Keratinocyte (primary cell): ENCODE measurements around the gene ITGA11. TPM values are rescaled to one million over a fixed set of nuclear protein-coding genes. Genes with fewer than 3 reads are reported as not detected.

Source experiments
- DNase-seq: peaks from one replicate; pipeline ENCODE4 v3.0.0-alpha.2; 2011; ENCODE audit warnings: low read depth, missing footprints, low spot score
- FAIRE-seq: peaks from 2 replicates; lab custom pipeline; 2011; peaks lifted over from hg19 to GRCh38; lab: Jason Lieb, UNC
- H2AFZ ChIP-seq: 2 replicates; pipeline ENCODE4 v1.6.0; 2012; ENCODE audit warnings: low read length, control low read depth, inconsistent platforms; ENCODE audit not compliant: control insufficient read depth
- H3K27ac ChIP-seq: 2 replicates; pipeline ENCODE4 v1.5.1; 2011; ENCODE audit warnings: low read length; ENCODE audit not compliant: control insufficient read depth, insufficient read depth
- H3K27me3 ChIP-seq: 3 replicates; pipeline ENCODE4 v1.6.0; 2011; ENCODE audit warnings: low read length; ENCODE audit not compliant: control insufficient read depth, insufficient read depth; ENCODE audit errors: extremely low read depth
- H3K36me3 ChIP-seq, 2 experiments: 2 replicates in 1 of 2; 3 replicates in 1 of 2; pipeline ENCODE4 v1.5.1; 2011; ENCODE audit warnings: low read length in 2 of 2, mild to moderate bottlenecking in 1 of 2; ENCODE audit not compliant: control insufficient read depth in 2 of 2, insufficient read depth in 2 of 2; ENCODE audit errors: extremely low read depth in 1 of 2
- H3K4me1 ChIP-seq: 3 replicates; pipeline ENCODE4 v1.5.1; 2011; ENCODE audit warnings: low read length; ENCODE audit not compliant: control insufficient read depth, insufficient read depth; ENCODE audit errors: extremely low read depth
- H3K4me2 ChIP-seq: 3 replicates; pipeline ENCODE4 v1.6.0; 2011; ENCODE audit warnings: low read depth, low read length; ENCODE audit not compliant: control insufficient read depth, insufficient read depth; ENCODE audit errors: extremely low read depth
- H3K4me3 ChIP-seq, 3 experiments: fragments of 200-600 bp in 1 of 3; sonication (generic) in 1 of 3; 2 replicates in 2 of 3; 3 replicates in 1 of 3; pipeline ENCODE4 v1.5.1; 2011 to 2016; ENCODE audit warnings: low read length in 3 of 3, mild to moderate bottlenecking in 3 of 3, control low read depth in 2 of 3, inconsistent platforms in 1 of 3, low read depth in 1 of 3, mixed read lengths in 1 of 3, mixed run types in 1 of 3, moderate library complexity in 1 of 3; ENCODE audit not compliant: control insufficient read depth in 2 of 3, insufficient read depth in 2 of 3; ENCODE audit errors: extremely low read depth in 1 of 3
- H3K79me2 ChIP-seq: 2 replicates; pipeline ENCODE4 v1.6.0; 2012; ENCODE audit warnings: low read length; ENCODE audit not compliant: control insufficient read depth, insufficient read depth
- H3K9ac ChIP-seq: 3 replicates; pipeline ENCODE4 v1.6.0; 2011; ENCODE audit warnings: low read length; ENCODE audit not compliant: control insufficient read depth, insufficient read depth; ENCODE audit errors: extremely low read depth
- H3K9me1 ChIP-seq: 3 replicates; pipeline ENCODE4 v1.6.0; 2011; ENCODE audit warnings: low read length; ENCODE audit not compliant: control insufficient read depth, insufficient read depth; ENCODE audit errors: extremely low read depth
- H3K9me3 ChIP-seq: 2 replicates; pipeline ENCODE4 v1.5.1; 2012; ENCODE audit warnings: low read depth, low read length; ENCODE audit not compliant: control insufficient read depth
- H4K20me1 ChIP-seq: 3 replicates; pipeline ENCODE4 v1.6.0; 2011; ENCODE audit warnings: low read length; ENCODE audit not compliant: control insufficient read depth, insufficient read depth; ENCODE audit errors: extremely low read depth
- EZH2 ChIP-seq: IDR thresholded peaks from one replicate; pipeline ENCODE4 v1.6.1; 2012; ENCODE audit warnings: inconsistent platforms, mild to moderate bottlenecking, low read length, moderate library complexity
- dilution Hi-C: fragments of 300-500 bp; cut with MboI; formaldehyde crosslinking; loops from one replicate; pipeline ENCODE4 v1.7.0; 2020; ENCODE audit warnings: low sequenced_read_pairs; ENCODE audit not compliant: extremely low pct_ligation_motif_present
- polyA plus RNA-seq, 5 experiments: library from polyadenylated mRNA; depleted of rRNA in 3 of 5; stranded (reverse) in 3 of 5; stranded (forward) in 1 of 5; unstranded in 1 of 5; fragments of >200 nt; gene quantifications; 1 replicate in 1 of 5; 2 replicates in 3 of 5; 3 replicates in 1 of 5; pipeline versions ENCODE4 v1.2.1 to v1.2.3, GENCODE V29; 2011 to 2012; ENCODE audit warnings: missing spikeins in 2 of 5, low read depth in 1 of 5, low replicate concordance in 1 of 5
- TF ChIP-seq, protein P1 (sequence below), 3 experiments: IDR thresholded peaks in 1 of 3; conservative IDR thresholded peaks in 1 of 3; optimal IDR thresholded peaks in 1 of 3; 2 replicates in 2 of 3; 3 replicates in 1 of 3; pipeline versions ENCODE3 to v1.5.1; 2011; ENCODE audit warnings: low read length in 3 of 3, mild to moderate bottlenecking in 3 of 3, moderate library complexity in 2 of 3, control low read depth in 1 of 3, inconsistent platforms in 1 of 3; ENCODE audit not compliant: insufficient read depth in 2 of 3; ENCODE audit errors: extremely low read depth in 1 of 3

Gene ITGA11
- polyA plus RNA-seq, 1 donor (not counting 4 experiments of a cell fraction or from before 2014, with no cell fraction given): not detected

DNA sequence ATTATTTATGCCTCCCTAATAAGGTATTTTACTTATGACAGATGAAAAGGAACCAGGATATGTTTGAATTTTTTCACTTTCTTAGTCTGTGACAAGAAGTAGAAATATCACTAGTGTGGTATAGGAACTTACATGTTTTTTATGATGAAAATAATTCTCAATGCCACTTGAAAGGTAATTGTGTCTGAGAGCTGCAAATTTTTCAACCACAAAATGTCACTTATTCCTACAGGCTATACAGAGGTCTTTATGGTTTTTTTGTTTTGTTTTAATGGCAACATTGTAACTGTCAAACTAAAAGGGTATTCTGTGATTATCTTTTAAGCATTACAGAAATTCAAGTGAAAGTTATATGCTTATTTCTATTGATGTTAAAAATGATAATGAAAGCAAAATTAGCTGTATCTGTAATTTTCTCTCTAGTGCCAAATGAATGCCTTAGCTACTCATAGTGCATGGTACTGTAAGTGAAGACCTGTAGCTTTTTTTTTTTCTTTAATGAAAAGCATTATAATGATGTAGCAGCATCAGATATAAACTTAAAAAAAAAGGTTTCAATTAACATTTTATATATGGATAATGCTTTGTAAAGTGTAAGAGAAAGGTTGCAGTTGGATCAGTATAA lies 139.7 kb downstream of the ITGA11 start:
- Histone ChIP-seq H3K4me2 (no peak overlapping the region), H4K20me1 (peaks cover 26% of the 10 kb centered on the region), H3K9me3 (no peaks in the 10 kb centered on the region), H3K79me2 (peaks cover 85% of the 10 kb centered on the region), H3K4me1 (peaks cover 19% of the 10 kb centered on the region), H3K9me1 (peaks cover 4% of the 10 kb centered on the region), H2AFZ (no peak overlapping the region), H3K27ac (no peak overlapping the region), H3K4me3 (no peak overlapping the region), H3K36me3 (peaks cover 11 to 34% of the 10 kb centered on the region in 2 experiments), H3K27me3 (no peaks in the 10 kb centered on the region), H3K9ac (no peak overlapping the region)
- DNase-seq (no peak), FAIRE-seq (no peak)
- dilution Hi-C loops: no loop called here
- no peak for TF ChIP-seq EZH2
- TF ChIP-seq, protein P1, sequence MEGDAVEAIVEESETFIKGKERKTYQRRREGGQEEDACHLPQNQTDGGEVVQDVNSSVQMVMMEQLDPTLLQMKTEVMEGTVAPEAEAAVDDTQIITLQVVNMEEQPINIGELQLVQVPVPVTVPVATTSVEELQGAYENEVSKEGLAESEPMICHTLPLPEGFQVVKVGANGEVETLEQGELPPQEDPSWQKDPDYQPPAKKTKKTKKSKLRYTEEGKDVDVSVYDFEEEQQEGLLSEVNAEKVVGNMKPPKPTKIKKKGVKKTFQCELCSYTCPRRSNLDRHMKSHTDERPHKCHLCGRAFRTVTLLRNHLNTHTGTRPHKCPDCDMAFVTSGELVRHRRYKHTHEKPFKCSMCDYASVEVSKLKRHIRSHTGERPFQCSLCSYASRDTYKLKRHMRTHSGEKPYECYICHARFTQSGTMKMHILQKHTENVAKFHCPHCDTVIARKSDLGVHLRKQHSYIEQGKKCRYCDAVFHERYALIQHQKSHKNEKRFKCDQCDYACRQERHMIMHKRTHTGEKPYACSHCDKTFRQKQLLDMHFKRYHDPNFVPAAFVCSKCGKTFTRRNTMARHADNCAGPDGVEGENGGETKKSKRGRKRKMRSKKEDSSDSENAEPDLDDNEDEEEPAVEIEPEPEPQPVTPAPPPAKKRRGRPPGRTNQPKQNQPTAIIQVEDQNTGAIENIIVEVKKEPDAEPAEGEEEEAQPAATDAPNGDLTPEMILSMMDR (optimal IDR thresholded peaks at IDR 0.05 in 1 of 3, IDR thresholded peaks at IDR 0.05 in 1 of 3, conservative IDR thresholded peaks at IDR 0.05 in 1 of 3; ENCODE audit: extremely low read depth in 1 of 3, insufficient read depth in 2 of 3, low read length in 3 of 3): no peak

DNA sequence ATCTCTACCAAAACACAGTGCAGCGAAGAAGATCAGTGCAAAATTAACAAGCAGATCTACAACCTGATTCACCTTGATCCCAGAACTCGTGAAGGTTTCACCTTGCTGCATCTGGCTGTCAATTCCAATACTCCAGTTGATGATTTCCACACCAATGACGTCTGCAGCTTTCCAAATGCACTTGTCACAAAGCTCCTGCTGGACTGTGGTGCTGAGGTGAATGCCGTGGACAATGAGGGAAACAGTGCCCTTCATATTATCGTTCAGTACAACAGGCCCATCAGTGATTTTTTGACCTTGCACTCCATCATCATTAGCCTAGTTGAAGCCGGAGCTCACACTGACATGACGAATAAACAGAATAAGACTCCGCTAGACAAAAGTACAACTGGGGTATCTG lies 141.2 kb downstream of the ITGA11 start:
- H3K27me3 ChIP-seq: no peaks in the 10 kb centered on the region
- no peak overlapping the region for H3K4me2 ChIP-seq
- no peak overlapping the region for H3K9ac ChIP-seq
- TF ChIP-seq, protein P1 (optimal IDR thresholded peaks at IDR 0.05 in 1 of 3, IDR thresholded peaks at IDR 0.05 in 1 of 3, conservative IDR thresholded peaks at IDR 0.05 in 1 of 3; ENCODE audit: extremely low read depth in 1 of 3, insufficient read depth in 2 of 3, low read length in 3 of 3): no peak
- no peak for TF ChIP-seq EZH2
- no peak overlapping the region for H3K27ac ChIP-seq
- H3K4me1 ChIP-seq: peaks cover 25% of the 10 kb centered on the region
- peaks cover 4% of the 10 kb centered on the region for H3K9me1 ChIP-seq
- dilution Hi-C loops: no loop called here
- FAIRE-seq: no peak
- DNase-seq: no peak
- H3K79me2 ChIP-seq: peaks cover 99% of the 10 kb centered on the region
- H3K36me3 ChIP-seq: peaks cover 11 to 34% of the 10 kb centered on the region in 2 experiments
- no peak overlapping the region for H3K4me3 ChIP-seq
- no peaks in the 10 kb centered on the region for H3K9me3 ChIP-seq
- peaks cover 26% of the 10 kb centered on the region for H4K20me1 ChIP-seq
- no peak overlapping the region for H2AFZ ChIP-seq
